A673 (cell line): ENCODE results near the gene AQP2. TPM values are rescaled to one million over a fixed set of nuclear protein-coding genes. Genes with fewer than 3 reads are reported as not detected.

ENCODE experiments used
- BruUV-seq: library from RNA; stranded (reverse); fragments of 400-500 nt; replicated peaks from 2 replicates; lab custom pipeline; 2021; lab: Mats Ljungman, UMichigan
- CTCF ChIA-PET: fragments of 300-600 bp; sonication (Branson Sonifier 250); formaldehyde crosslinking; loops from one replicate; lab custom pipeline; 2022; ENCODE audit warnings: antibody characterized with exemption; lab: Charles Lee
- POLR2A ChIA-PET: fragments of 300-600 bp; sonication (Branson Sonifier 250); formaldehyde crosslinking; loops from one replicate; lab custom pipeline; 2022; ENCODE audit warnings: antibody characterized with exemption; ENCODE audit not compliant: low non-redundant PET; lab: Charles Lee
- DNase-seq: peaks from one replicate; pipeline ENCODE4 v3.0.0-alpha.2; 2015; ENCODE audit warnings: low spot score
- H3K27ac ChIP-seq: fragments of 200-600 bp; sonication (generic); 2 replicates; pipeline ENCODE4 v1.5.1; 2016; ENCODE audit warnings: mixed run types, low read depth, mild to moderate bottlenecking, mixed read lengths, antibody characterized with exemption, low read length; ENCODE audit not compliant: poor library complexity, severe bottlenecking
- H3K27me3 ChIP-seq: fragments of 200-600 bp; sonication (generic); replicated peaks from 2 replicates; pipeline ENCODE4 v1.6.1; 2017; ENCODE audit warnings: mixed run types, low read depth, mild to moderate bottlenecking, mixed read lengths, antibody characterized with exemption, low read length; ENCODE audit not compliant: insufficient read depth, poor library complexity
- H3K36me3 ChIP-seq: fragments of 200-600 bp; sonication (generic); 2 replicates; pipeline ENCODE4 v1.6.1; 2016; ENCODE audit warnings: mixed run types, mild to moderate bottlenecking, mixed read lengths, antibody characterized with exemption, low read length; ENCODE audit not compliant: insufficient read depth, poor library complexity, severe bottlenecking
- H3K4me1 ChIP-seq: fragments of 200-600 bp; sonication (generic); 2 replicates; pipeline ENCODE4 v1.6.1; 2017; ENCODE audit warnings: mixed run types, mild to moderate bottlenecking, mixed read lengths, antibody characterized with exemption, low read length; ENCODE audit not compliant: insufficient read depth, poor library complexity, severe bottlenecking
- H3K4me3 ChIP-seq: fragments of 200-600 bp; sonication (generic); 2 replicates; pipeline ENCODE4 v1.5.1; 2016; ENCODE audit warnings: low read depth, mixed run types, mild to moderate bottlenecking, mixed read lengths, low read length; ENCODE audit not compliant: poor library complexity, severe bottlenecking
- H3K9me3 ChIP-seq: fragments of 200-600 bp; sonication (generic); 2 replicates; pipeline ENCODE4 v1.6.1; 2016; ENCODE audit warnings: mixed run types, low read depth, mild to moderate bottlenecking, mixed read lengths, antibody characterized with exemption, low read length; ENCODE audit not compliant: poor library complexity, severe bottlenecking
- EZH2 ChIP-seq: fragments of 200-600 bp; sonication (generic); IDR thresholded peaks from 2 replicates; pipeline ENCODE4 v1.6.1; 2017; ENCODE audit warnings: borderline replicate concordance, low read depth, mild to moderate bottlenecking, mixed read lengths, antibody characterized with exemption, low read length; ENCODE audit not compliant: poor library complexity, severe bottlenecking
- intact Hi-C: fragments of 100-400 bp; cut with micrococcal nuclease; formaldehyde crosslinking; loops from one replicate; pipeline ENCODE4 v1.10.0; 2022; ENCODE audit not compliant: unreplicated experiment
- total RNA-seq: library from RNA; stranded (reverse); gene quantifications from 2 replicates; pipeline ENCODE4 v1.2.3, GENCODE V29; 2021
- TF ChIP-seq, protein P1 (sequence below): fragments of 300-800, 200-600 bp; sonication (generic); conservative IDR thresholded peaks from 2 replicates; pipeline ENCODE4 v1.5.1; 2017; ENCODE audit warnings: low read depth, mild to moderate bottlenecking, antibody characterized with exemption, low read length, moderate library complexity, mixed read lengths

The AQP2 gene
- total RNA-seq, 1 experiment from 2014 or later: not detected

DNA sequence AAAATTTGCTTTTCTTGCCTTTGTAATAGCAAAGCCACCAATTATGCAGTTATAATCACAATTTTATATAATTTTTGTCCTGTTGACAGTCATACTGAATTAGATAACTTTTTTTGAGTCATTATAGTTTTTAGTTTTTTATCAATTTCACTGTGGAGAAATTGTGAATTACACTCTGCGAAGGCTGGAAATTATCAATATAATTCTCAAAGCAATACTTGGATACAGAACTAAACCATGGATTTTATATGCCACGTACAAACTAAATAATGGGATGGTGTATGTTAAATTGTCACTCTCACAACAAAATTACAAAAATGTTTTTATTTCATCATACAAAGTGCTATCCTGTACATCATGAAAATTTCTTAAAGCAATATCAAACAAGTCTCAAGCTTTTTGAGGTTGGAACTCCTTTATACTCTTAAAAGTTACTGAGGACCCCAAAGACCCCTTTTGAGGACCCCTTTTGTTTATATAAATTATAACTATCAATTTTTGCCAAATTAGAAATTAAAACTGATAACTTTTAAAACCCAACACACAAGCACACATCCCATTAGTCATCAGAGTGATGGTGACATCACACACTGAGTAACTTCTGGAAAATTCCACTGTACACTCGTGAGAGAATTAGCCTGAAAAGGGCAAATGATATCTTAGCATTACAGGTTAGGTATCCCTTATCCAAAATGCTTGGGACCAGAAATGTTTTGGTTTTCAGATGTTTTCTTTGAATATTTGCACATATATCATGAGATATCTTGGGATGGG, 19.8 kb upstream of the AQP2 start:
- Histone ChIP-seq H3K9me3 (no peaks in the 10 kb centered on the region), H3K36me3 (no peaks in the 10 kb centered on the region), H3K4me3 (no peak overlapping the region), H3K27ac (no peak overlapping the region), H3K27me3 (no peaks in the 10 kb centered on the region), H3K4me1 (no peaks in the 10 kb centered on the region)
- CTCF ChIA-PET: no interaction called here
- POLR2A ChIA-PET: no interaction called here
- intact Hi-C loops: no loop called here
- no peak for DNase-seq
- no peak for TF ChIP-seq EZH2
- TF ChIP-seq, protein P1, sequence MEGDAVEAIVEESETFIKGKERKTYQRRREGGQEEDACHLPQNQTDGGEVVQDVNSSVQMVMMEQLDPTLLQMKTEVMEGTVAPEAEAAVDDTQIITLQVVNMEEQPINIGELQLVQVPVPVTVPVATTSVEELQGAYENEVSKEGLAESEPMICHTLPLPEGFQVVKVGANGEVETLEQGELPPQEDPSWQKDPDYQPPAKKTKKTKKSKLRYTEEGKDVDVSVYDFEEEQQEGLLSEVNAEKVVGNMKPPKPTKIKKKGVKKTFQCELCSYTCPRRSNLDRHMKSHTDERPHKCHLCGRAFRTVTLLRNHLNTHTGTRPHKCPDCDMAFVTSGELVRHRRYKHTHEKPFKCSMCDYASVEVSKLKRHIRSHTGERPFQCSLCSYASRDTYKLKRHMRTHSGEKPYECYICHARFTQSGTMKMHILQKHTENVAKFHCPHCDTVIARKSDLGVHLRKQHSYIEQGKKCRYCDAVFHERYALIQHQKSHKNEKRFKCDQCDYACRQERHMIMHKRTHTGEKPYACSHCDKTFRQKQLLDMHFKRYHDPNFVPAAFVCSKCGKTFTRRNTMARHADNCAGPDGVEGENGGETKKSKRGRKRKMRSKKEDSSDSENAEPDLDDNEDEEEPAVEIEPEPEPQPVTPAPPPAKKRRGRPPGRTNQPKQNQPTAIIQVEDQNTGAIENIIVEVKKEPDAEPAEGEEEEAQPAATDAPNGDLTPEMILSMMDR: no peak
- BruUV-seq: no TSS peak

DNA sequence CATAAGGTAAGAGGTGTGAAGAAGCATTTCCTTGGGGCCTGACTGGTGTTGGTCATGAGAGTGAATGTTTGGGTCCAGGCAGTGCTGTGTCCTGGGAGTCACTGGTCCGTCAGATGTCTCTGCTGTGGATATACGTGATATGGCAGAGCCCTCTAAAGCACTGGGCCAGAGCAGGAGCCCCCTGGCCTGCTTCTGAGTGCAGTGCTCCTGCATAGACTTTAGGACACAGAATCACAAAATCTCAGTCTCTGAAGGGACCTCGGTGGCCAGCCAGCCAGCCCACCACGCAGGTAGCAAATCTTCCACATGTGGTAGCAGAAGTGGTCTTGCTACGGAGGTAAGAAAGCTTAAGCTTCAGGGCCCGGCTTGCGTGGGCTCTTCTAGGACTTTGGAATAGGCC, 18.5 kb upstream of the AQP2 start:
- intact Hi-C loops: no loop called here
- no peaks in the 10 kb centered on the region for H3K36me3 ChIP-seq
- H3K4me3 ChIP-seq: no peak overlapping the region
- POLR2A ChIA-PET: no interaction called here
- H3K4me1 ChIP-seq: no peaks in the 10 kb centered on the region
- TF ChIP-seq, protein P1: no peak
- no peak for TF ChIP-seq EZH2
- no peak for DNase-seq
- H3K9me3 ChIP-seq: no peaks in the 10 kb centered on the region
- no TSS peak for BruUV-seq
- H3K27ac ChIP-seq: no peak overlapping the region
- CTCF ChIA-PET: interaction anchor here (0.8 kb wide), 1 partner anchor 13 kb away, joined by 3 read pairs; no protein-coding TSS in a partner anchor
- no peaks in the 10 kb centered on the region for H3K27me3 ChIP-seq

DNA sequence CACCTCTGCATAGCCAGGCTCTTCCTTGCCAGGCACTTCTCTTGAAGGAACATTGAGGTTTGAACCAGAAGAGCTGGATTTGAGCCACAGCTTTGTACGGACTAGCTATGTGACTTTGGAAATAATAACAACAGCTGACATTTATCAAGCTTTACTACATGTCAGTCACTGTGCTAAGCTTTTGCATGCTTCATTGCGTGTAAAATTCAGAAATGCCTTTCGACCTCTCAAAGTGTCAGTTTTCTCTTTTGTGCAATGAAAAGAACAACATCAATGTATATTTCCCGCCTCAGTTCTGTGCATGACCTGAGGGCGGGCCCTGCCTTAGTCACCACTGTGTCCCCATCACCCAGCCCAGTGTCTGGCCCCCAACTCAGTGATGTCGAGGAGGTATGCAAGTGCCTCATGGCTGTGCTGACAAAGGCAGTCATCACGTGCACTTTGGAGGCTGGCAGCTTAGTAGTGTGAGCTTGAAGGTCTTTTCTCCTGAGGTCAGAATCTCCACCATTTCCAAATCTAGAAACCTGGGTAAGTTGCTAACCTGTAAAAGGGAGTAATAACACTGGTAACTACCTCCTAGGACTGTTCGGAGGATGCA, 17.9 kb upstream of the AQP2 start:
- H3K27me3 ChIP-seq: no peaks in the 10 kb centered on the region
- no peaks in the 10 kb centered on the region for H3K4me1 ChIP-seq
- intact Hi-C loops: no loop called here
- POLR2A ChIA-PET: interaction anchor here (0.6 kb wide), 1 partner anchor 25 kb away, joined by 12 read pairs; no protein-coding TSS in a partner anchor
- H3K36me3 ChIP-seq: no peaks in the 10 kb centered on the region
- no TSS peak for BruUV-seq
- H3K4me3 ChIP-seq: no peak overlapping the region
- no peaks in the 10 kb centered on the region for H3K9me3 ChIP-seq
- no peak for DNase-seq
- no peak for TF ChIP-seq EZH2
- TF ChIP-seq, protein P1: no peak
- no peak overlapping the region for H3K27ac ChIP-seq
- CTCF ChIA-PET: interaction anchor here (0.8 kb wide), 1 partner anchor 13 kb away, joined by 3 read pairs; no protein-coding TSS in a partner anchor
